Measurements from ENCODE around the gene TUBGCP3. TPM values are rescaled to one million over a fixed set of nuclear protein-coding genes. Genes with fewer than 3 reads are reported as not detected.
A peak's percentile ranks its signal among the peaks of the same experiment; 100 is the strongest.

Gene TUBGCP3
- total RNA-seq, 3 donors from 2014 or later (not counting 1 experiment from before 2014, with no cell fraction given): 43.0 to 57.9 (median 53.6) TPM

DNA sequence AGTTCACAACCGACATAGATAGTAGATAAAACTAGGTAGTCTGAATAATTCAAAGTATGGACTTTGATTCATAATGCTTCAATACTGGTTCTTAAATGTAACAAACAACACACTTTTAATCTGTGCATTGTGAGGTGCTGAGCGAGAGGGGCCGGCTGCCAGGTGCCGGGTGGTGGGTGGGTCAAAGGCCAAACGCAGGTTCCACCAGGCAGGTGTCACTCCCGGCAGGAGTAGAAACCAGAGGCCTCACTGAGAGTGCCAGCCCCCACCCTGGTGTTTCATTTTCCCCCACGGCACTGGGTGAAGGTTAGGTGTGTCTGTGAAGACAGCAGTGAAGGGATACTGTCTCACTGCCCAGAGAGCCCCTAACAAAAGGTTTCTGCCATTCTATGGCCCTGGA, 4.2 kb upstream of the TUBGCP3 start:
- no peak overlapping the region for H3K4me3 ChIP-seq (ENCODE audit: low read length)
- ATAC-seq: no peak
- no peaks in the 10 kb centered on the region for H3K9me3 ChIP-seq (ENCODE audit: control insufficient read depth, insufficient read depth, low read length)
- Mint-ChIP-seq H3K9me3 (no peaks in the 10 kb centered on the region), H3K36me3 (no peaks in the 10 kb centered on the region), H3K27me3 (ENCODE audit: low read depth in 2 of 2) (peaks cover 3 to 29% of the 10 kb centered on the region in 2 donors), H3K4me1 (peaks cover 32 to 34% of the 10 kb centered on the region in 2 donors), H3K27ac (no peak overlapping the region), H3K4me3 (no peak overlapping the region)
- no peak for DNase-seq
- intact Hi-C loops (cut with micrococcal nuclease): no loop called here
- no peaks in the 10 kb centered on the region for H3K27me3 ChIP-seq (ENCODE audit: control insufficient read depth, insufficient read depth, low read length)
- no peaks in the 10 kb centered on the region for H3K36me3 ChIP-seq (ENCODE audit: control insufficient read depth, insufficient read depth, low read length)
- TF ChIP-seq, protein P1, sequence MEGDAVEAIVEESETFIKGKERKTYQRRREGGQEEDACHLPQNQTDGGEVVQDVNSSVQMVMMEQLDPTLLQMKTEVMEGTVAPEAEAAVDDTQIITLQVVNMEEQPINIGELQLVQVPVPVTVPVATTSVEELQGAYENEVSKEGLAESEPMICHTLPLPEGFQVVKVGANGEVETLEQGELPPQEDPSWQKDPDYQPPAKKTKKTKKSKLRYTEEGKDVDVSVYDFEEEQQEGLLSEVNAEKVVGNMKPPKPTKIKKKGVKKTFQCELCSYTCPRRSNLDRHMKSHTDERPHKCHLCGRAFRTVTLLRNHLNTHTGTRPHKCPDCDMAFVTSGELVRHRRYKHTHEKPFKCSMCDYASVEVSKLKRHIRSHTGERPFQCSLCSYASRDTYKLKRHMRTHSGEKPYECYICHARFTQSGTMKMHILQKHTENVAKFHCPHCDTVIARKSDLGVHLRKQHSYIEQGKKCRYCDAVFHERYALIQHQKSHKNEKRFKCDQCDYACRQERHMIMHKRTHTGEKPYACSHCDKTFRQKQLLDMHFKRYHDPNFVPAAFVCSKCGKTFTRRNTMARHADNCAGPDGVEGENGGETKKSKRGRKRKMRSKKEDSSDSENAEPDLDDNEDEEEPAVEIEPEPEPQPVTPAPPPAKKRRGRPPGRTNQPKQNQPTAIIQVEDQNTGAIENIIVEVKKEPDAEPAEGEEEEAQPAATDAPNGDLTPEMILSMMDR (IDR thresholded peaks at IDR 0.05): no peak
- no peak overlapping the region for H3K27ac ChIP-seq (ENCODE audit: low read length)
- WGBS (ENCODE audit: insufficient coverage): 95% methylated on average over 7 of the region's 7 CpGs
- H3K4me1 ChIP-seq (ENCODE audit: control insufficient read depth, insufficient read depth, low read length): peaks cover 13% of the 10 kb centered on the region

GRCh38 chr13:112588490-112589297, 741 bp upstream of the TUBGCP3 start:
- no peaks in the 10 kb centered on the region for H3K9me3 ChIP-seq (ENCODE audit: control insufficient read depth, insufficient read depth, low read length)
- H3K27ac ChIP-seq (ENCODE audit: low read length): peak overlapping the region; percentile 73
- H3K36me3 ChIP-seq (ENCODE audit: control insufficient read depth, insufficient read depth, low read length): no peaks in the 10 kb centered on the region
- intact Hi-C loops (cut with micrococcal nuclease): no loop called here
- peak in 1 of 3 donors; percentile 1 for ATAC-seq
- no peaks in the 10 kb centered on the region for H3K36me3 Mint-ChIP-seq
- H3K27me3 Mint-ChIP-seq (ENCODE audit: low read depth in 2 of 2): peaks cover 3 to 10% of the 10 kb centered on the region in 2 donors
- peaks cover 29 to 33% of the 10 kb centered on the region in 2 donors for H3K4me1 Mint-ChIP-seq
- H3K9me3 Mint-ChIP-seq: no peaks in the 10 kb centered on the region
- TF ChIP-seq, protein P1 (IDR thresholded peaks at IDR 0.05): no peak
- peak overlapping the region; percentile 87 for H3K4me3 ChIP-seq (ENCODE audit: low read length)
- no peak for DNase-seq
- peak overlapping the region; percentile 94 for H3K4me3 Mint-ChIP-seq
- H3K27me3 ChIP-seq (ENCODE audit: control insufficient read depth, insufficient read depth, low read length): no peaks in the 10 kb centered on the region
- peak overlapping the region; percentile 93 to 96 for H3K27ac Mint-ChIP-seq
- H3K4me1 ChIP-seq (ENCODE audit: control insufficient read depth, insufficient read depth, low read length): peaks cover 16% of the 10 kb centered on the region
- 55% methylated on average over 33 of the region's 33 CpGs for WGBS (ENCODE audit: insufficient coverage)

DNA sequence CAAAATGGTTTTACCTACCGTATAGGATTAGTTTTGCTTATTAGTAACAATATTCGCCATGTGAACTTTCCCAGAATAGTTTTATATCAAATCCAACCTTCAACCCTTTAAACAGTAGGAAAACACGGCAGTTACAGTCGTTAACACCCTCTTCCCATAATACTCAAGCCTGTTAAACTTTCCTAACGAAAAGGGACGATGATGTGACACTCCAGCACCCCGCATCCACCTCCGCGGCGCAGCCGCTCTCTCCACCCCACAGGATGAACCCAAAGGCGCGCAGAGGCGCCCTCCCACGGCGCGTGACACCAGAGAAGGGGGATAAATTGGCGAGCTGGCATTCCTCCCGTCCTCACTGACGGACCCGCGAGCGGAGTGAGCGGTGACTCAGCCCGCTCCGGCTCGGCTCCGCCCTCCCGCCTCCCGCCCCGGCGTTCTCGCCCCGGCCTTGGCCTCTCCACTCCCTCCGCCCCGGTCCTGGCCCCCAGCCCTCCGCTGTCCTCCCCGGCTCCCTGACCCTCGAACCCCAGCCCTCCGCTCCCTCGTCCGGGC, 665 bp downstream of the TUBGCP3 start:
- TF ChIP-seq, protein P1 (IDR thresholded peaks at IDR 0.05): no peak
- DNase-seq (peak; percentile 56 to 79), ATAC-seq (peak; percentile 59 to 72 (median 72))
- H3K4me3 Mint-ChIP-seq: peak overlapping the region; percentile 94
- intact Hi-C loops (cut with micrococcal nuclease): no loop called here
- no peaks in the 10 kb centered on the region for H3K36me3 ChIP-seq (ENCODE audit: control insufficient read depth, insufficient read depth, low read length)
- no peaks in the 10 kb centered on the region for H3K36me3 Mint-ChIP-seq
- peak overlapping the region; percentile 87 for H3K4me3 ChIP-seq (ENCODE audit: low read length)
- peaks cover 21% of the 10 kb centered on the region for H3K4me1 ChIP-seq (ENCODE audit: control insufficient read depth, insufficient read depth, low read length)
- H3K4me1 Mint-ChIP-seq: peaks cover 36 to 45% of the 10 kb centered on the region in 2 donors
- peak overlapping the region; percentile 93 to 96 for H3K27ac Mint-ChIP-seq
- H3K27me3 ChIP-seq (ENCODE audit: control insufficient read depth, insufficient read depth, low read length): no peaks in the 10 kb centered on the region
- H3K27ac ChIP-seq (ENCODE audit: low read length): peak overlapping the region; percentile 74
- H3K27me3 Mint-ChIP-seq (ENCODE audit: low read depth in 2 of 2): peaks cover 0 to 3% of the 10 kb centered on the region in 2 donors
- under 1% methylated on average over 41 of the region's 42 CpGs for WGBS (ENCODE audit: insufficient coverage)
- no peaks in the 10 kb centered on the region for H3K9me3 Mint-ChIP-seq
- no peaks in the 10 kb centered on the region for H3K9me3 ChIP-seq (ENCODE audit: control insufficient read depth, insufficient read depth, low read length)
